Coronary artery (tissue), 2 donors: ENCODE results near the gene CHCHD2.

Source experiments
- DNase-seq: peaks from one replicate; pipeline ENCODE4 v3.0.0-alpha.2; 2017; ENCODE audit warnings: low spot score
- H3K27ac ChIP-seq, 2 donors: fragments of 200-600 bp; sonication (generic); one replicate each; pipeline ENCODE4 v1.5.1; 2016 to 2019
- H3K4me3 ChIP-seq: fragments of 200-600 bp; sonication (generic); 2 replicates; pipeline ENCODE4 v1.5.1; 2016; ENCODE audit warnings: mild to moderate bottlenecking, moderate library complexity
- CTCF ChIP-seq: fragments of 200-600 bp; sonication (generic); IDR thresholded peaks from one replicate; pipeline ENCODE4 v1.5.1; 2019; ENCODE audit warnings: antibody characterized with exemption

CHCHD2 gene

GRCh38 chr7:56053993-56054392, 52.3 kb downstream of the CHCHD2 start:
- no peak for TF ChIP-seq CTCF
- DNase-seq, result no peak
- Histone ChIP-seq H3K4me3 (no peak overlapping the region), H3K27ac (no peak overlapping the region)

- no peak overlapping the region for H3K27ac ChIP-seq
- no peak for DNase-seq
- no peak for TF ChIP-seq CTCF
- H3K4me3 ChIP-seq, result no peak overlapping the region
These were observed 52.9 kb downstream of the CHCHD2 start for GRCh38 chr7:56053379-56053778.
